ENCODE measurements around the gene STK32B. TPM values are rescaled to one million over a fixed set of nuclear protein-coding genes. Genes with fewer than 3 reads are reported as not detected.

The STK32B gene
- total RNA-seq, 6 donors from 2014 or later, result 0.22 to 3.4 (median 1.0) TPM

DNA sequence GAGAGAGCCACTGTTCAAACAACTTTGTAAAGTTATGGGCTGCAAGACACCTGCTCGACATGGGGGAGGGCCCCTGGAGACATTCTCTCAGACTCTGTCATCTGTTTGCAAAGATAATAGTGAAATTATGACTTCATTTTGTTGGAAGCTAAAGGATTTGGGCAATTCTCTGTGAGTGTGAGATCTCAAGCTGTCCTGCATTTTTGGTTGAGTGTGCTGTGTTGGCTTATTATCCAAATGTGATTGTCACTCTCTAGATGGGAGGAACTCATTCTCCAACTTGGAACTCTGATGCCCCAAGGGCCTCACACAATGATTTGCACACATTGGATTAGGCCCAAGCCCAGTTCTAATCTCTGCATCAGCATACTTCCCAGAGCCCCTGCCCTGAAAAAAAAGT is 63.7 kb downstream of the STK32B start:
- no peaks in the 10 kb centered on the region for H3K9me3 ChIP-seq
- H3K36me3 ChIP-seq, result no peaks in the 10 kb centered on the region
- H3K27ac ChIP-seq, result no peak overlapping the region
- DNase-seq, result no peak
- no peaks in the 10 kb centered on the region for H3K4me1 ChIP-seq
- no peak overlapping the region for H3K4me3 ChIP-seq
- H3K27me3 ChIP-seq, result no peaks in the 10 kb centered on the region
- peak in 1 of 2 donors; percentile 72 for ATAC-seq (ENCODE audit: low FRiP score in 2 of 2)
- 36 to 67% methylated on average over 1 of the region's 1 CpG for WGBS, 2 donors
- TF ChIP-seq POLR2AphosphoS5 (IDR thresholded peaks at IDR 0.05), result no peak
- no peak for TF ChIP-seq POLR2A (IDR thresholded peaks at IDR 0.05)
- TF ChIP-seq EP300 (IDR thresholded peaks at IDR 0.05), result no peak
- TF ChIP-seq, protein P1, sequence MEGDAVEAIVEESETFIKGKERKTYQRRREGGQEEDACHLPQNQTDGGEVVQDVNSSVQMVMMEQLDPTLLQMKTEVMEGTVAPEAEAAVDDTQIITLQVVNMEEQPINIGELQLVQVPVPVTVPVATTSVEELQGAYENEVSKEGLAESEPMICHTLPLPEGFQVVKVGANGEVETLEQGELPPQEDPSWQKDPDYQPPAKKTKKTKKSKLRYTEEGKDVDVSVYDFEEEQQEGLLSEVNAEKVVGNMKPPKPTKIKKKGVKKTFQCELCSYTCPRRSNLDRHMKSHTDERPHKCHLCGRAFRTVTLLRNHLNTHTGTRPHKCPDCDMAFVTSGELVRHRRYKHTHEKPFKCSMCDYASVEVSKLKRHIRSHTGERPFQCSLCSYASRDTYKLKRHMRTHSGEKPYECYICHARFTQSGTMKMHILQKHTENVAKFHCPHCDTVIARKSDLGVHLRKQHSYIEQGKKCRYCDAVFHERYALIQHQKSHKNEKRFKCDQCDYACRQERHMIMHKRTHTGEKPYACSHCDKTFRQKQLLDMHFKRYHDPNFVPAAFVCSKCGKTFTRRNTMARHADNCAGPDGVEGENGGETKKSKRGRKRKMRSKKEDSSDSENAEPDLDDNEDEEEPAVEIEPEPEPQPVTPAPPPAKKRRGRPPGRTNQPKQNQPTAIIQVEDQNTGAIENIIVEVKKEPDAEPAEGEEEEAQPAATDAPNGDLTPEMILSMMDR (IDR thresholded peaks at IDR 0.05), result no peak

DNA sequence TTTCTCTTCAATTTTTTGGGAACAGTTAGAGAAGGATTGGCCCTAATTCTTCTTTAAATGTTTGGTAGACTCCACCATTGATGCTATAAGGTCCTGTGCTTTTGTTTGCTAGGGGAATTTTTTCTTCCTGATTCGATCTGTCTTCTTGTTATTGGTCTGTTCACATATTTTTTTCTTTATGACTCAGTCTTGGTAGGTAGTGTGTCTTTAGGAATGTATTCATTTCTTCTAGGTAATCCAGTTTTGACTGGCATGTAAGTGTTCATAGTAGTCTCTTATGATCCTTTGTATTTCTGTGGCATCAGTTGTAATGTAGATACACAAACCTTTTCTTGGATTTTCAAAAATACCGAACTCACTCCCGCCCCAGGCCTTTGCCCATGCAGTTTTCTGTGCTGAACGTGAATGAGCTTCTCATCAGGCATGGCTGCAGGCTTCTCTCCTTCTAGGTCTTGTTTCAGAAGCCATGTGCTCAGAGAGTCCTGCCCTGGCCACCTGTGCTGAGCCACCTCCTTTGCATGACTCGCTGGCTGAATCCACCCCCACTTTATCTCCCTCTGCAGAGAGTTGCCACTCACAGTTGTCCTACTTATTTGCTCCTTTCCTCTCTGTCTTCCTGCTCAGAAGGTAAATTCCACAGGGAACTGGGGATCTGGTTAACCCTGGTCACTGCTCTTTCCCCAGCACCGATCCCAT is 67.0 kb downstream of the STK32B start:
- TF ChIP-seq EP300 (IDR thresholded peaks at IDR 0.05) (no peak), POLR2A (IDR thresholded peaks at IDR 0.05) (no peak), POLR2AphosphoS5 (IDR thresholded peaks at IDR 0.05) (no peak)
- TF ChIP-seq, protein P1 (IDR thresholded peaks at IDR 0.05), result no peak
- no peak for ATAC-seq (ENCODE audit: low FRiP score in 2 of 2)
- Histone ChIP-seq H3K27me3 (no peaks in the 10 kb centered on the region), H3K27ac (no peak overlapping the region), H3K36me3 (no peaks in the 10 kb centered on the region), H3K4me3 (no peak overlapping the region), H3K4me1 (no peaks in the 10 kb centered on the region), H3K9me3 (no peaks in the 10 kb centered on the region)
- WGBS, 2 donors, result 83 to 88% methylated on average over 6 of the region's 6 CpGs
- no peak for DNase-seq

DNA sequence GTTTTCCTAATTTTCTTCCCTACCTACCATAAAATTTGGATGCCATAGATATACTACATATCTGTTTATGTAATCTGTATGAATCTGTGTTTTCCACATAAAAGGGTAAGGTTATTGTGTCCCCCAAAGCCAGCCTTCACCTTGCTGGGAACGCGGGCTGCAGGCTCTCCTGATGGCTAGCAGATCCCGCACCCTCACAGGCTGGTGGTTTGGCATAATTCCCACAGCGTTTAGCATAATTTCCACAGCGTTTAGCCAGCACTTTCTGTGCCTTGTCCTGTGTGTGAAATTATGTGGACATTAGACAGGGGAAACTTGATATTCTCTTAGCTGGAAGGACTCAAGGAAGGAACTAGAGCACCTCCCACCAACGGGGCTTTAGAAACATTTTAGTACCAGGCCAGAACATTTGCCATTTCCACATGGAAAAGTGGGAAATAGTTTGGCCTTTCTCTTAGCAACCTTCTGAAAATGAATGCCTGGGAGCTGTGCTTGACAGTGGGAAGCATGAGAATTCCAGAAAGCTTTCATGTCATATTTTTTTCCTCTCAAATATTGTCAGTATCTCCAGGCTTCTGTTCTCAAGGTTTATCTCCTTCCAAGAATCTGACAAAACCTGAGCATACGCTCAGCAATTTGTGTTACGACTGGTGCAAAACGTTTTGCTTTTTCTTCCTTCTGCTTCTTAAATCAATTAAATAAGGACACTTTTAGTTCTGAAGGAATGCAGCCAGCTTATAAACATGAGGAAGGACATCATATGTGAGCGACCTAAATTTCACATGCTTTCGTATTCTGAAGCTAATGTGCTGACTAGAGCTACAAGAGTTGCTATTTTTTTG is 67.9 kb downstream of the STK32B start:
- no peaks in the 10 kb centered on the region for H3K27me3 ChIP-seq
- DNase-seq, result no peak
- no peaks in the 10 kb centered on the region for H3K4me1 ChIP-seq
- TF ChIP-seq POLR2AphosphoS5 (IDR thresholded peaks at IDR 0.05) (no peak), EP300 (IDR thresholded peaks at IDR 0.05) (no peak), POLR2A (IDR thresholded peaks at IDR 0.05) (no peak)
- TF ChIP-seq, protein P1 (IDR thresholded peaks at IDR 0.05), result no peak
- no peaks in the 10 kb centered on the region for H3K9me3 ChIP-seq
- WGBS, 2 donors, result 73 to 74% methylated on average over 11 of the region's 11 CpGs
- H3K27ac ChIP-seq, result no peak overlapping the region
- no peaks in the 10 kb centered on the region for H3K36me3 ChIP-seq
- ATAC-seq (ENCODE audit: low FRiP score in 2 of 2), result no peak
- no peak overlapping the region for H3K4me3 ChIP-seq

DNA sequence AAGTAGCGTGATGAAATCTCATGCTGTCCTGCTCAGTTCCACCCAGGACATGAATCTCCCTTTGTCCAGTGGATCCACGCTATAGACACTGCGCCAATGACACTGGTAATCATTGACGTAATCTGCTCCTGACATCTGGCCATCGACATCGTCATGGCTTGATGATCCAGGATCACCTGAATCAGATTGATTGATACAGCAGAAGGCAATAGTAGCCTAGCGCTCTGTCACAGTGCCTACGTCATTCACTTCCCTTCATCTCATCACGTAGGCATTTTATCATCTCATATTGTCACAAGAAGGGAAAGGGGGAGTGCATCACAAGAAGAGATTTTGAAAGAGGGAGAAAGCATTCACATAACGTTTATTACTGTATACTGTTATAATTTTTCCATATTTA is 68.8 kb downstream of the STK32B start:
- DNase-seq (no peak), ATAC-seq (ENCODE audit: low FRiP score in 2 of 2) (no peak)
- no peak for TF ChIP-seq POLR2A (IDR thresholded peaks at IDR 0.05)
- TF ChIP-seq, protein P1 (IDR thresholded peaks at IDR 0.05), result no peak
- TF ChIP-seq POLR2AphosphoS5 (IDR thresholded peaks at IDR 0.05), result no peak
- TF ChIP-seq EP300 (IDR thresholded peaks at IDR 0.05), result no peak
- Histone ChIP-seq H3K4me3 (no peak overlapping the region), H3K27ac (no peak overlapping the region), H3K27me3 (no peaks in the 10 kb centered on the region), H3K4me1 (no peaks in the 10 kb centered on the region), H3K36me3 (no peaks in the 10 kb centered on the region), H3K9me3 (no peaks in the 10 kb centered on the region)
- WGBS, 2 donors, result 86 to 89% methylated on average over 10 of the region's 10 CpGs

Data from upper lobe of left lung (tissue), 6 donors.